DMS153 (cell line): ENCODE data around the gene ALPK3.

Experiments used
- DNase-seq: peaks from one replicate; lab custom pipeline; 2025; lab: John Stamatoyannopoulos, UW

The ALPK3 gene

DNA sequence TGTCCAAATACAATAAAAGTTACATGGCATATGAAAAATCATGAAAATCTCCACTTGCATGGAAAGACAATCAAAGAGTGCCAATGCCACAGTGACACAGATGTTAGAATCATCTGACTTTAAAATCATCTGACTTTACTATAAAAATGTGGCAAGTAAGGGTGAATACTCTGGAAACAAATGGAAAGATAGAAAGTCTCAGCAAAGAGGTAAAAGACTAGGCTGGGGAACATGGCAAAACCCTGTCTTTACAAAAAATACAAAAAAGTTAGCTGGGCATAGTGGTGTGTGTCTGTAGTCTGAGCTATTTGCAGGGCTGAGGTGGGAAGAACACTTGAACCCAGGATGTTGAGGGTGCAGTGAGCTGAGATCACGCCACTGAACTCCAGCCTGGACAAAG, 29.1 kb downstream of the ALPK3 start:
- no peak for DNase-seq

DNA sequence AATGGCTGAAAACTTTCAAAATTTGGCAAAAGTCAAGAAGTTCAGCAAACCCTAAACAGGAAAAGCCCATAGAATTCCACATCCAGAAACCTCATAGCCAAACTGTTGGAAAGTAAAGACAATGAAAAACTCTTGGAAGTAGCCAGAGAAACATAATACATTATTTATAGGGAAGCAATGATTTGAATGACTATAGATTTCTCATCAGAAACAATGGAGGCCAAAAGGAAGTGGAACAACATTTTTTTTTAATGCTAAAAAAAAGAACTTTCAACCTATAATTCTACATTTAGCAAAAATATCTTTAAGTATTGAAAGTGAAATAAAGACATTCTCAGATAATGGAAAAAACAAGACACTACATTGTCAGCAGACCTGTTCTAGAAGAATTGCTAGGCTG, 30.2 kb downstream of the ALPK3 start:
- no peak for DNase-seq

DNA sequence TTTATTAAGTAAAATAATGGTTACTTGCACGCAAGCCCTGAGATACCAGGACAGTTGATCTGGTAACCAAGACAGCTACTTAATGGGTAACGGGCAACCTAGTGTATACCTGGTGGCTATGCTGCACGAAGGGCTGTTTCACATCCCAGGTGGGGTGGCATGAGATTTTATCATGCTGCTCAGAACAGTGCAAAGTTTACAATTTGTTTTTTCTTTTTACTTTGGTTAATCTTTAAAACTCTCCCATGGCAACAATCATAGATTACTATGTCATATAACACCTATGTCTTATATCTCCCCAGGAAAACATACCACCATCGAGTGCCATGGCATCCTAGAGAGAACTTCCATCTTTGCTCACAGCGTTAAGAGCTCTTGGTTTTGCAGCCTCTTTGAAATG, 35.1 kb downstream of the ALPK3 start:
- no peak for DNase-seq

DNA sequence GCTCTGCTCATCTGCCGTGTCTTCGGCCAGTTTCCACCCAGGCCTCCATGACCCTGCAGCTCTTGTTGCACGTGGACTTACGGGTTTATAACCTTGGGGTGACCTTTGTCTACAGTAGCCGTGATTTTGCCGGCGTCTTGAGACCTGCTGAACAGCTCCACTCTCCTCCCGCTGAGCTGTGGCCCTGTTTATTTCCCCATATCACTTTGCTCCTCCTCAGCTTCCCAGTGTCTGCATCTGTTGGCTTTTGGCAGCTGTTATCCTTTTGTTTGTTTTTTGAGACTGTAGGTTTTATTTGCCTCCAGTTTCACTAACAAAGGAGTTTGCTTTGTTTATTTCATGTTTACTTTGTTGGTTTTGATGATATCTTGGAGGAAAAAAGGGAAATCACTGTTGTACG, 38.0 kb downstream of the ALPK3 start:
- no peak for DNase-seq

DNA sequence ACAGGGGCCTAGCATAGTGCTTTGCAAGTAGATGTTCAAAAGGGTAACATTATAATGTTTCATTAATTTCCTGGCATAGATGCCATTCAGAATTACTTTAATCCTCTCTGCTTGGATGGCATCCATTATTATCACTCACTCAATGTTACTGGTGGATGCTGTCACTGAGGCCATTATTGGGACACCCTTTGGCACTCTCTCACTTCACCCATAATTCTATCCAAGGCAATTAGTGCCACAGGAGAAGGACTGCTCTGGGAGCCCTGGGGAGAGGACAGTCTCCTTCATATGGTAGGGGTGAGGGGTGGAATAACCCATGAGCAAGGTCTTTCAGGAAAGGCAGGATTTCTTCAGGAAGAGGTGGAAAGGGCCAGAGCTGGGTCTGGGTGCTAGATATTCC, 38.6 kb downstream of the ALPK3 start:
- DNase-seq: no peak

DNA sequence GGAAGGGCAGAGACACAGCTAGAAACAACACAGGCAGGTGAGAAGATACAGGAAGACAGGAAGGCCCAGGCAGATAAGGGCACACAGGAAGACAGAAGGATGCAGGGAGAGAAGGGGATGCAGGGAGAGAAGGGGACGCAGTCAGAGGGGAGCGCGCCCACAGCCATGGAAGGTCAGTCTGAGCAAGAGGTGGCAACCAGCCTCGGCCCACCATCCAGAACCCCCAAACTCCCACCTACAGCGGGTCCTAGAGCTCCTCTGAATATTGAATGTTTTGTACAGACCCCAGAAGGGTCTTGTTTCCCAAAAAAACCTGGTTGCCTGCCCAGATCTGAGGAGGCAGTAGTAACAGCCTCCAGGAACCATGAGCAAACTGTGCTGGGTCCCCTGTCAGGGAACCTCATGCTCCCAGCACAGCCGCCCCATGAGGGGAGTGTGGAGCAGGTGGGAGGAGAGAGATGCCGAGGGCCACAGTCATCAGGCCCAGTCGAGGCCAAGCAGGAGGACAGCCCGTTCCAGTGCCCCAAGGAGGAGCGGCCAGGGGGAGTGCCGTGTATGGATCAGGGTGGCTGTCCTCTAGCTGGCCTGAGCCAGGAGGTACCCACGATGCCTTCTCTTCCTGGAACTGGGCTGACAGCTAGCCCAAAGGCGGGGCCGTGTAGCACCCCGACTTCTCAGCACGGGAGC, 39.7 kb downstream of the ALPK3 start:
- DNase-seq: no peak

DNA sequence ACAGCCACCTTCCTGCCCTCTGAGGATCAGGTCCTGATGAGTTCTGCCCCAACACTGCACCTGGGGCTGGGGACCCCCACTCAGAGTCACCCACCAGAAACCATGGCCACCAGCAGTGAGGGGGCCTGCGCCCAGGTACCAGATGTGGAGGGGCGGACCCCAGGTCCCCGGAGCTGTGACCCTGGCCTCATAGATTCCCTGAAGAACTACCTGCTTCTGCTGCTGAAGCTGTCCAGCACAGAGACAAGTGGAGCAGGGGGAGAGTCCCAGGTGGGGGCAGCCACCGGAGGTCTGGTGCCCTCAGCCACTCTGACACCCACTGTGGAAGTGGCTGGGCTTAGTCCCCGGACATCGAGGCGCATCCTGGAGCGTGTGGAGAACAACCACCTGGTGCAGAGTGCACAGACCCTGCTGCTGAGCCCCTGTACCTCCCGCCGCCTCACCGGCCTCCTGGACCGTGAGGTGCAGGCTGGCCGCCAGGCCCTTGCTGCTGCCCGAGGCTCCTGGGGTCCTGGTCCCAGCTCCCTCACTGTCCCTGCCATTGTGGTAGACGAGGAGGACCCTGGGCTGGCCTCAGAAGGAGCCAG, 40.4 kb downstream of the ALPK3 start:
- DNase-seq: no peak

DNA sequence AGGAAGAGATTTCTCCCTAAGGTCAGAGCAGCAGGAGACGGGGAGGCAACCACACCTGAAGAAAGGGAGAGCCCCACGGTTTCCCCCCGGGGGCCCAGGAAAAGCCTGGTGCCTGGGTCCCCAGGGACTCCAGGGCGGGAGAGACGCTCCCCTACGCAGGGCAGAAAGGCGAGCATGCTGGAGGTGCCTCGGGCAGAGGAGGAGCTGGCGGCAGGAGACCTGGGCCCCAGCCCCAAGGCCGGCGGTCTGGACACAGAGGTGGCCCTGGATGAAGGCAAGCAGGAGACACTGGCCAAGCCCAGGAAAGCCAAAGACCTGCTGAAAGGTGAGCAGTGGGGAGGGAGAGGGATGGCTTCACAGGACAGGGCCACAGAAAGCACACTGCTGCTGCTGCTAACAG, 41.1 kb downstream of the ALPK3 start:
- DNase-seq: no peak

DNA sequence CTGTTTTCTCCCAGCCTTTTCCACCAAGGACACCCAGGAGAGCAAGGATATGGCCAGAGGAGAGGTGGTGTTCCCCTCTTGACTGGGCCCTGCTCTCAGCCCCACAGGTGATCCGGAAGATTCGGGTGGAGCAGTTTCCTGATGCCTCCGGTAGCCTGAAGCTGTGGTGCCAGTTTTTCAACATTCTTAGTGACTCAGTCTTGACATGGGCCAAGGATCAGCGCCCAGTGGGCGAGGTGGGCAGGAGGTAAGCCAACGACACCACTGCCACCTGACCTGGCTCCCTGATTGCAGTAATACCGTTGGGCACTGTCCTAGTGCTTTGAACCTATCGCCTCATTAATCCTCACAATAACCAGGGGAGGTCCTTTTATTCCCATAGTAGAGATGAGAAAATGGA, 42.0 kb downstream of the ALPK3 start:
- no peak for DNase-seq

DNA sequence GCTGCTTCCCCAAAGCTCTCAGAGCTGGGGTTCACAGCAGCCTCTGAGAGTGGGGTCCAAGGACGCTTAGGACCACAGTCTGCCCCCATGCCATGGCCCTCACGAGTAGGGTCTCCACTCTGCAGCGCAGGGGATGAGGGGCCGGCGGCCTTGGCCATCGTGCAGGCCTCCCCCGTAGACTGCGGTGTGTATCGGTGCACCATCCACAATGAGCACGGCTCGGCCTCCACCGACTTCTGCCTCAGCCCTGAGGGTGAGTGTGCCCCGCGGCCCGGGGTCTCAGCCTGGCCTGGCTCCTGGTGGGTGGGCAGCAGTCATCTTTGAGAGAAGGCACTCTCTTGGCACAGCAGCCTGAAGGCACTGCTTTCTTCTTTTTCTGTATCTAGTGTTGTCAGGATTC, 42.5 kb downstream of the ALPK3 start:
- DNase-seq: no peak

DNA sequence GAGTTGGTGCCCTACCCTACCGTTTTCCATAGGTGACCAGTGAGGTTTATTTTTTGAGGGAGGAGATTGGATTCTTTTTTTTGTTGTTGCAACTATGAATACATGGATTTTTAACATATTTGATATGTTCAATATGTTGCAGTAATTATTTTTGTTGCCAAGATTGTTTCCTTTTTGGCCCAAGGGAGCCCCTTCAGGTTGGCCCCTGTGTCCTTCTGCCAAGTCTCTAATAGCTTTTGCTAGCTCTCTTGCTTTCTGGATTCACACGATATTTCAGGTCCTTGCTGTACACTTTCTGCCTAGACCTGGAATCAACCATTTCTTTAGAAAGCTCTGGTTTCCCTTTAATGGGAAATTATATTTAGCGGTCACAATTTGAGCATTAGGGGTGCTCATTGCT, 44.6 kb downstream of the ALPK3 start:
- DNase-seq: no peak

DNA sequence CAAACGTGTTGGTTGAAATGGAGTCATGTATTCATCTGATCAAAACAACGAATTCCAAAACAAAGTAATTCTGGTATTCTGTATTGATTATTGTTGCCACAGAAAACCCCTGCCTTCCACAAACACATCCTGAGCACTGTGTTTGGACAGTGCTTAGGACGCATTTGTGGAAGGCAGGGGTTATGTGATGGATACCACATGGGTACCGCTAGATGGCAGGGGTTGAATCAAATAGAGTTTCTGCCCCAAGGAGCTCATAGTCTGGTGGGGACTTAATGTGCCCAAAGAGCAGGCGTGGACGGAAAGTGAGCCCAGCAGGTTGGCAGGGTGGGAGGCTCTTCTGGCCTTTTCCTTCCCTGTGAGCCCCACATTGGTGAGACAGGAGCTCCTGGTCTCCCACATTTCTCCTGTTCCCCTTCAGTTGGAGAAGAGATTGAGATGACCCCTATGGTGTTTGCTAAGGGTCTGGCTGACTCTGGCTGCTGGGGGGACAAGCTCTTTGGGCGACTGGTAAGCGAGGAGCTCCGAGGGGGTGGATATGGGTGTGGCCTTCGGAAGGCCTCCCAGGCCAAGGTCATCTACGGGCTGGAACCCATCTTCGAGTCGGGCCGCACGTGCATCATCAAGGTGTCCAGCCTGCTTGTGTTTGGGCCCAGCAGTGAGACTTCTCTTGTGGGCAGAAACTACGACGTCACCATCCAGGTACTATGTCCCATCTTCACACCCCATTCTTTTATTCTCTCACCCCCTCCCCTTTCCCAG, 45.2 kb downstream of the ALPK3 start:
- DNase-seq: no peak

DNA sequence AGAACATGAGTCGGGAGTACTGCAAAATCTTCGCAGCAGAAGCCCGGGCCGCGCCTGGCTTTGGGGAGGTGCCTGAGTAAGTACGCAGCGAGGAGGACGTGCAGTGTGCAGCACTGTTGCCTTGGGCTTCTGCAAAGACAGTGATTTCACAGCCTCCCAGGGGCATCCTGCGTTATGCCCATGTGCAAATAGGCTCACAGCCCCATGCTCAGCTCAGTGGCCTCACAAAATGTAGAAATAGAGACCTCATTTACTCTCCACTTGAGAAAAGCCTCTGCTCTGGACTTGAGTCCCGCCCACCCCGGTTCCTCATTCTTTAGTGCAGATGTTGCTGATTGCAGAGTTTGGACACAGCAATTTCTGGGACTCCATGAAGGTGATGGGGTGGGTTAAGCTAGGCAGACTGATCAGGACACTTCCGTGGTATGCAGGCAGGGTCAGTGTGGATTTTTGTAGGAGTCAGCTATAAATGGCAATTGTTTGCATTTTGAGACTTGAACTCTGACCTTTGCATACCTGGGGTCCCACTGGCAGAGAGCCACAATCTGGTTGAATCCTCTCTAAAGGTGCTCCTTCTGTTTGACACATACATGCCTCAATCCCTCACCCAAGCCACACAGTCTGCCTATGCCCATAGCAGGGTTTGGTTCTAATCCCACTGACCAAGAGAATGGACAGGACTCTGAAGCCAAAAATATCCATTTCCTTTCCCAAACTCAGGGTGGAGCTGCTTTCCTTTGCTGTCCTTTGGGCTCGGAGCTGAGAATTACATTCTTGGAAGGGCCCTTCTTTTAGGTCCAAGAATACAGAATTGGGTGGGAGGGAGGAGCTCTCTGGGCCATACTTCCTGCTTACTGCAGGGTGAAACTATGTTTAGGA, 46.6 kb downstream of the ALPK3 start:
- no peak for DNase-seq

DNA sequence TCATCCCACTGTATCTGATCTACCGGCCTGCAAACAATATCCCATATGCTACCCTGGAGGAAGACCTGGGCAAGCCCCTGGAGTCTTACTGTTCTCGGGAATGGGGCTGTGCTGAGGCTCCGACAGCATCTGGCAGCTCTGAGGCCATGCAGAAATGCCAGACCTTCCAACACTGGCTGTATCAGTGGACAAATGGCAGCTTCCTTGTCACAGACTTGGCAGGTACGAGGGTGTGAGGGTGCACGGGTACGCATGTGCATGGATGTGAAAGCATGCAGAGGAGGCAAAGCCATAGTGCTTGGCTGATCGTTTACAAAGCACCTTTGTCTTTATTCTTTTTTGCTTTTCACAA, 47.3 kb downstream of the ALPK3 start:
- no peak for DNase-seq

DNA sequence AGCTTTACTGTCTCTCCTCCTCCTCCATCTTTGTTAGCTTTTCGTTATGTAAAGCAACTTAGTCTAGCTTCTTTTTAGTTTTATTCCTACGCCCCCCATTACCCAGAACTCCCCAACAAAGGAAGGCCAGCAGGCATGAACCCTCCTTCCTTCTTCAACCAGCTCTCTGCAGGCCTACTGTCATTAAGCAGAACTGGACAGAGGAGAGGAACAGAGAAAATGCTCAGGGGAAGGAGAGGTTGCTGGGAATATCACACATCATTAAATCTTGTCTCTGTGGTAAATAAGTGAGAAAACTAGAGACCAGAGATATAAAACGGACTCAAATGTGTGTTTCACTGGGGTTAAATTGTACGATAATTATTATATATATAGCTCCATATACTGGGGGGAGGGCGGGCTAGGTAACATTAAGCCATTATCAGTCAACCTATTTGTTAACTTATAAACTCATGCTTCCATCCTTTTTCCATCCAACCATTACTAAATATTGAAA, 48.0 kb downstream of the ALPK3 start:
- DNase-seq: no peak

DNA sequence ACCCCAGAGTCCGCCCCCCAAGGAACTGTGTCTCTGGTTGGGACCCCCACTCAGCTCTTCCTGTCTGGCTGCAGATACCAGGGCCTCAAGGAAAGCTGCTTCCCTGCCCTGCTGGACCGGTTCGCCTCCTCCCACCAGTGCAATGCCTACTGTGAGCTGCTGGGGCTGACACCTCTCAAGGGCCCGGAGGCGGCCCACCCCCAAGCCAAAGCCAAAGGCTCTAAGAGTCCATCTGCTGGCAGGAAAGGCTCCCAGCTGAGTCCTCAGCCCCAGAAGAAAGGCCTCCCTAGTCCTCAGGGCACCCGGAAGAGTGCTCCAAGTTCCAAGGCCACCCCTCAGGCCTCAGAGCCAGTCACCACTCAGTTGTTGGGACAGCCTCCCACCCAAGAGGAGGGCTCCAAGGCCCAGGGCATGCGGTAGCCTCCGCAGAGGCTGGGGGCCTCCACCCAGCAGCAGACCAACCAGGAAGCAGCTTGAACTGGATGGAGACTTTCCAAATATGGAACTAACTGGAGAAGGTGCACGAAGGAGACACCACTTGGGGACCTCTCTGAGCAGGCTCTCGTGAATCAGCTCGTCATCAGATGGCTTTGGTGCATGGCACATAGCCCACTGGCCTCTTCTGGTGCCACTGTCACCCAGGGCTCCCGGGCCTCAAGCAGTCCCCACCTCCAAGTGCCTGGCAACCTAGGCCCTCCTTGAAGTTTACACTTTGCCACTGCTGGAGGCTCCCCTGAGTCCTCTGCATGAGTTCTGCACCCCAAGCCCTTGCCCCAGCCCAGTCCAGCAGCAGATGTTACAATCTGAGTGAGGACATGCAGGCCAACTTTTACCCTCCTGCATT, 51.1 kb downstream of the ALPK3 start:
- no peak for DNase-seq

DNA sequence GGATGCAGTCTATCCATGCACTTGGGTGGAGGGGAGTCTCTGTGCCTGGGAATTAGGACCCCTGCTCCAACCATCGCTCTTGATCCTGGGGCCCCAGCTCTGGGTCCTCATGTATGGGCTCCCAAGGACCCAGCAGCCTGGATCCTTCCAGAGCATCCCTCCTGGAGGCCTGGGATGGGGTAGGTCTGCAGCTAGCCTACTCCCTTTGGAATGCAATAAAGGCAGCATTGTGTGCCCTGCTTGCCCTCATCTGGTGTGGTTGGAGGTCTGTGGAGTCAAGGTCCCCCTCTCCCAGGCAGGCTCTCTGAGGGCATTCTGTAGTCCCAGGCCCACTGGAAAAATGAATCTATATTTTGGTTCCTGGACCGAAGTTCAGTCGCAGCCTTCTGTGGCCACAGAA, 52.4 kb downstream of the ALPK3 start:
- no peak for DNase-seq

DNA sequence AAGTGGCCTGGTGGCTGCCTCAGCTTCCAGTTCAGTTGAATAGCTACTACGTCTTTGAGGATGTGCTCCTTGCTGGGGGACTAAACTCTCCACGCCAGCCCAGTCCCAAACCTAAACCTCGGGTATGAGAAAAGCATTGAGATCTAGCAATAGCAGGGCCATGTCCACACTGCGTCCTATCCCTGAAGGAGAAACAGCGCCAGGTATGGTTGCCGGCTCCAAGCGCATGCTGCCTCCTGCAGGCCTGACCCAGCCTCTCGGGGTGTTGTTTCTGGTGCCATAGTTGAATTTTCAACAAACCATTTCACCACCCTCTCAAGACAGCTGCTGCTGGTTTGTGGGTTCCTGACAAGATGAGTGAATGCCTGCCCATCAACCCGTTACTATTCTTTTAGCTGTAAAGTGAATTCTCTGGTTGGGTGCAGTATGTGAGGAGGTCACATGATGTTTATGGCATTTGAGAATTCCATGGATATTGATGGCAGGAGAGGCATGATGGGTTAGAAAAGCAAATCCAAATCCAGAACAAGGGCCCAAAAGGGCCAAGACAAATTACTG, 54.4 kb downstream of the ALPK3 start:
- no peak for DNase-seq

DNA sequence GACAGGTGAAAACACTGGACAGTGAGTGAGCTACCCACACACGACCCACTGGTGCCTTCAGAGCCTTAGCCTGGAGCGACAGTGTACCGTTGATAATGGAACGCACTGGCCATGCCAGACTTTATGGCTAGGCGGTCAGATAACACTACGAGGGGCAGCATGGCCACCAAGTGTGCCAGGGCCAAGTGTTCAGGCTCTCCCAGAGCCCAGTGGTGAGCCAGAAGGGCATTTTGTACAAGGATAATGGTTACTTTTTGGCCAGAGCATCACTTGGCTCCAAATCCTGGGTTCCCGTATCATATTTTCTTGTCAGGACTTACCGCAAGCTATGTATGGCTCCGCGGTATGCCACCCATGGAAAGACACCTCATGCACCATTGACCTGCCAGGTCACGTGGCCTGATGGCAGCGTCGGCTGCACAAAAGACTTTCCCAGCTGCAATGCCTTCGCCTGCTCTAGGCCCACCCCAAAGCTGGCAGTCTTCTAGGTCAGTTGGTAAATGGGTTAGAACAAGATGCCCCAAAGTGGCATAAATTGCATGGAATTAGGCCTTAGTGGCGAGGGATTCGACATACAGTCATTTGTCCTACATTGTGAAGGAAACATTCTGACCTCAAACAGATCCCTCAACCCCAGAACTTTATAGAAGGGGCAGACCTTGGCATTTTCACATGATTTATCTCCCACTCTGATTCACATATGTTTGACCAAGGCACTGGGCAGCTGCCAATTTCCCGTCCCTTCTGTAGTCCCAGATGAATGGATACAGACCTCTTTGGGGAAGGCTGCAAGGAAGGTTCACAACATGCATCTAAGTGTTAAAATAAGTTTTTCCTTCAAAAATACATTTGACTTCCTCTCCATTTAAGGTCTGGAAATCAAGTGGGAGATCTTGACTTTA, 55.1 kb downstream of the ALPK3 start:
- no peak for DNase-seq

DNA sequence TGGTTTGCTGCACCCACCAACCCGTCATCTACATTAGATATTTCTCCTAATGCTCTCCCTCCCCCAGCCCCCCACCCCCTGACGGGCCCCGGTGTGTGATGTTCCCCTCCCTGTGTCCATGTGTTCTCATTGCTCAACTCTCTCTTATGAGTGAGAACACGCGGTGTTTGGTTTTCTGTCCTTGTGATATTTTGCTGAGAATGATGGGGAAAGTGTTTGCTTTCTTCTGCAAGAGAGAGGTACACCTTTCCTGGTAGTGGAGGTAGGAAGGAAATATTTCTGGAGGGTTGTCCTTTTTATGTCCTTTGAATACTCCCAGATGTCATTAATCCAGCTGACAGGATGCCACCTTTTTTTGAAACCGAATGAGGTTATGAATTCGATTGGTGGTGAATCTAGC, 56.8 kb downstream of the ALPK3 start:
- no peak for DNase-seq
